Measurements from ENCODE around the gene TMEM164.
"Not testable (repeated sequence)": the region's sequence is repeated elsewhere in the genome, so short reads cannot be mapped to it uniquely, and the experiment has no call there.

Gene TMEM164
- total RNA-seq: 32.8 to 41.2 reads per million in 2 donors

GRCh38 chrX:110002300-110003166, at the start of gene TMEM164:
Gene TMEM164 (plus strand): TSS chrX:110003114. CDS start chrX:110003775, 661 bp downstream.
- peak; percentile 63 for DNase-seq

DNA sequence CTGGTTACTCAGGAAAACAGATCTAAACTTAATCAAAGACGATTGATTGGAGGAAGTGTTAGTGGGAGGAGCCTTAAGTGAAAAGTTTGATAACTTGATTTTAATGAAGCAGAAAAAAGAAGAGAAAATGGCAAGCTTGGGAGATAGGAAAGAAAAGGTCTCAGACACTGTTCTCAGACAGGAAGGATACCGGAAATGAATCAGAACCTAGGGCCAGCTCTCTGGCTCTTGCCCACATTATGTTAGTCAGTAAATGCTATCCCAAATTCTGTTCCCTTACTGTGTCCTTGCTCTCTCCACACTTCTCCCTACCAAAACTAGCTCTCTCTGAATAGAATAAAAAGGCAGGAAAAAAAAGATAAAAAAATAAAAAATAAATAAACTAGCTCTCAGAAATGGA, 48.6 kb upstream of the TMEM164 start:
- no peak for DNase-seq

DNA sequence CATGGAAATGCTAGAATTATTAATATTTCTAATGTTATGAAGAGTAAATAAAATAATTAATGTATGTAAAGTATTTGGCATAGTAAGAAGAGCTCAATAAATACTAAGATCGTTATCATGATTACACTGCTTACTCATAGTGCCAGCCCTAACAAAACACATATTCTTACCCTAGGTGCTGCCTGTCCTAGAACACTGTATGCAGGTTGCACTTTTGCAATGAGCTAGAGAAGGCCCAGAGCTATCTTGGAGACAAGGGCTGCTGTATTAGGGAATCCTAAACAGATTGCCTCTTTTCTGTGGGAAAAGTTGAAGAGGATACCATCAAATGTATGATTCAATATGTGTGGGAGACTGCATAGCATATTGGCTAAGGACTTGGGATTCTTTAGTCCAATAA, 48.0 kb upstream of the TMEM164 start:
- DNase-seq: no peak

GRCh38 chrX:109958266-109958665, 44.6 kb upstream of the TMEM164 start:
- DNase-seq: no peak

GRCh38 chrX:109959356-109959871, 43.5 kb upstream of the TMEM164 start:
- no peak for DNase-seq

DNA sequence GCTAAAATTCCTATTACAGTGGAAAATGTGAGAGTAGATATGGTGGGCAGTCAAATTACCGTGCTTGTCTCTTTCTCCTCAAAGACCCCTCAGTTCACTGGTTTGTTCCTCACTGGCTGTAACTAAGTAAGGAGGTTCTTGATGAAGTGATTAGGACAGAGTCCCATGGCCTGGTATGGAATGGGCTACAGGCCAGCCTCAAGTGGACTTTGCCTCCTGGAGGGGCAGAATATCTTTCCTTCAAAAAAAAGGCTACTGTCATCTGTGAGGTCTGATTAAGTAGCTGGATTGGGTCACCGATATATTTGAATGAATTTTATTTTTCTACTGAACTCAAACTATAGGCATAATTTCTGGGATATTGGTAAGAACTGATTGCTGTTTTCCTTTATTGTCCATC, 38.5 kb upstream of the TMEM164 start:
- DNase-seq: no peak

DNA sequence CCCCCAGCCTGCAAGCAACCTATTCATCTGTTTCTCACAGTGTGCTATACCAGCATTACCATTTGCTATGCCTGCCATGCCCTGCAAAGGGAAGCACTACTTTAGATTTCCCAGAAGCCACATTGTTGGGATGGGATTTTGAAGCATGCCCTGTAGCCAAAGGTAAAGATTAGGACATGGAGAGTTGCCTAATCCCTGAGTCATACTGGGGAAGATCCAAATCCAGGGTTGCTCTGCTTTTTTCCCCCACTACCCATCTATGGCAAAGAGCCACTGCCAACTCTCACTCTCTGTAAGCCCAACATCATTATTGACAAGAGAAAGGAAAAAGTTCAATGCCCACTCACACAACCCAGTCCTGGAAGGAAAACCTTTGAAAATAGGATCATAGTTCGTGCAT, 36.7 kb upstream of the TMEM164 start:
- DNase-seq: no peak

DNA sequence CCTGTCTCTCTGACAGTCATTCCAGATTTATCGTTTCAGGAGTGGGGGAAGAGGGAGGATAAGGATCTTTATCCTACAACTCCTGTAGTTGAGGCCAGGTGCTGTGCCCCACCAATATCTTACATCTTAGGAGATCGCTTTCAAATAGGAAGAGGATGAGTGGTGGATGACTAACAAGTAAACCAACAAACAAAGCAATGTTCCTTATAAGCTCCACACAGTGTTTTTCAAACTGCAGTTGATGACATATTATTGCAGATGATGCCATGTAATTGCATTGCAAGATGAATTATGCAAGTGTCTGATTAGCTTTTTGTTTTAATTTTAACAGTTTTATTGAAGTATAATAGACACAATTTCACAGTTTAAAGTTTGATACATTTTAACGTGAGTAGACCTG, 35.8 kb upstream of the TMEM164 start:
- no peak for DNase-seq

- not testable (repeated sequence) for DNase-seq
These were observed 32.1 kb upstream of the TMEM164 start for GRCh38 chrX:109970841-109971240.

DNA sequence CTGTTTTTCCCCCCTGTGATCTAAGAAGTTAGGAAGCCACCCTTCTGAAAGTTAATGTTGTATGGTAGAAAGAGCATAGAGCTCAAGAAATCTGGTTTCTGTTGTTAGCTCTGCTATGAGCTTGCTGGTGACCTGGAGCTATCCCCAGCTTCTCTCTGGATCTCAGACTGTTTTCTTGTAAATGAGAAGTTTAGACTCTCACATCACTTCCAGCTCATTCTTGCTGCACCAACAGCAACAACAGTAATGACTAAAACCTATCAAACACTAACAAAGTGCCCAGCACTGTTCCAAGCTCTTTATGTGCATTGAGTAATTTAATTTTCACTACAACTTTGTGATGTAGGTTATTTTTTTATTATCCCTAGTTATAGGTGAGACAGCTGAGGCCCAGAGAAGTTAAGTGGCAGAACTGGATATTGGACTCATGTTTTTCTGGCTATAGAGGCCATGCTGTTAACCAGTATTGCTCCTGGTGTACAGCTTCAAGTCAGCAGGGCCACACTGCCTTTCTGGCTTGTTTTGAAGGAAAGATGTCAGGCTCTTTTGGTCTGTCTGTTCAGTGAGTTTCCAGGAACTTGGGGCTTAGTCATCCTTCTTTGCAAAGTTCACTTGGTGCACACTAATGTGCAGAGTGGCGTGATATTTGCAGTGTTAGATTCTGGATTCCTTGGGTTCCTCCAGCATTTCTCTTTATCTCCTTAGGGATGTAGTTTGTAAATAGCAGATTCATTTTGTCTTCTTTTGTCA, 27.8 kb upstream of the TMEM164 start:
- no peak for DNase-seq

- DNase-seq: not testable (repeated sequence)
These were observed 17.7 kb upstream of the TMEM164 start for GRCh38 chrX:109985210-109985609.

DNA sequence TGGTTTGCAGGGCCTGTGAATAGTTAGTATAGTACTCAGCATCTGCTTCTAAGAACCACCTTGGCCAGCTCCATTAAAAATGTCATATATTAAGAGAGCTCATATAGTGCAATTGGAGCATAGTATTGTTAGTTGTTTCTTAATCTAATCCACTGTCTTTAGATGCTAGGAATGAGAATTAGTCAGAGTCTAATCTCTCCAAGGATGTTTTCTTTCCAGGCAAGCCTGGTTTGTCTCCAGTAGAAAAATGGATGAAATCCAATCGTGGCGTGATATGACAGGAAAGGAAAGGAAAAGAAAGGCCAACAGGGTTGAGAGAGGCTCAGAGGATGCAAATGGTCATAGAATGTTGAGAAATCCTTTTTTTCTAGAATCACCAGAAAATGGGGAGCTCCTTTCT, 15.0 kb upstream of the TMEM164 start:
- DNase-seq: no peak

- no peak for DNase-seq
These were observed 12.2 kb upstream of the TMEM164 start for GRCh38 chrX:109990582-109991276.

DNA sequence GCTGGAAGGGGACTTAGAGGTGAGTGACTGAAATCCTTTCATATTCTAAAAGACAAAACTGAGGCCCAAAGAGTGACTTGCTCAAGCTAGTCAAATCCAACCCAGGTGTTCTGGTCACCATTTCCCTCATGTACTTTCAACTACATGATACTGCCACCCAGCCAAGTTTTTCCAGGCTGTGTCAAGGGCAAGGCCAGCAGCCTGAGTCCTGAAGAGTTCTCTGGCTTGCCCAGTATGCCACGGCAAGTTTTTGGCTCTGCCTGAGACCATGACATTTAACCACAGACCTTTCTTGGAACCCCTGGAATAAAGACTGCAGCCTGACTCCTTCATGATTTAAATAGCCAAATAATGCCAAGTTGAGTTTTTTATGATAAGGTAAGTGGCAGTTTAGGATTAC, 10.7 kb upstream of the TMEM164 start:
- no peak for DNase-seq

- no peak for DNase-seq
These were observed 7.8 kb upstream of the TMEM164 start for GRCh38 chrX:109995155-109995554.

DNA sequence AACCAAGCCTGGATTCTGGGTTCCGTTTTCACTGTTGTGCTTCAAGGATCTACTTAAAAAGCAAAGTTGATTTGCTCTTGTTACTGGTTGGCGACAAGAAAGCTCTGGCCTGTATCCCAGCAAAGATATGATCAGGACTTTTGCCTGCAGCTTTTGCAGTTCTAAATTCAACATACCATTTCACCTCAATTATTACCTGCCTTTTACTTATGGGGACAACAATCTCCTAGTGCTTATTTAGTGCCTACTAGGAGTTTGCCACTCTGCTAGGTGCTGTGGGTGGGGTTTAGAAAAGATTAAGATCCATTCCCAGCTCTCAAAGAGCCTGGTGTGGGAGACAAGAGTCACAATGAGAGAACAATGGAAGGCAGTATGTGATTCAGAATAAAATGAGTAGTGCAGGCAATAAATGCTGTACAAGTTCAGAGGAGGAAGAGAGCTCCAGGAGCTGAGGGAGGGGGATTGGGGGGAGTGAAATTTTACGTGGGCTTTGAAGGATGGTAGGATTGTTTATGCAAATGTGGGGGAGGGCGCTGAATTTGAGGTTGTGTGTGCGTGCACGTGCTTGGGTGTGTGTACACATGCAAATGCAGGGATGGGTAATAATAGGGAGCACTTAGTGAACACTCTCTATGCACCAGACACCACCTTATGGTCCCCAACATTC, 5.0 kb upstream of the TMEM164 start:
- DNase-seq: no peak

- DNase-seq: no peak
These were observed 2.9 kb upstream of the TMEM164 start for GRCh38 chrX:110000000-110000399.

DNA sequence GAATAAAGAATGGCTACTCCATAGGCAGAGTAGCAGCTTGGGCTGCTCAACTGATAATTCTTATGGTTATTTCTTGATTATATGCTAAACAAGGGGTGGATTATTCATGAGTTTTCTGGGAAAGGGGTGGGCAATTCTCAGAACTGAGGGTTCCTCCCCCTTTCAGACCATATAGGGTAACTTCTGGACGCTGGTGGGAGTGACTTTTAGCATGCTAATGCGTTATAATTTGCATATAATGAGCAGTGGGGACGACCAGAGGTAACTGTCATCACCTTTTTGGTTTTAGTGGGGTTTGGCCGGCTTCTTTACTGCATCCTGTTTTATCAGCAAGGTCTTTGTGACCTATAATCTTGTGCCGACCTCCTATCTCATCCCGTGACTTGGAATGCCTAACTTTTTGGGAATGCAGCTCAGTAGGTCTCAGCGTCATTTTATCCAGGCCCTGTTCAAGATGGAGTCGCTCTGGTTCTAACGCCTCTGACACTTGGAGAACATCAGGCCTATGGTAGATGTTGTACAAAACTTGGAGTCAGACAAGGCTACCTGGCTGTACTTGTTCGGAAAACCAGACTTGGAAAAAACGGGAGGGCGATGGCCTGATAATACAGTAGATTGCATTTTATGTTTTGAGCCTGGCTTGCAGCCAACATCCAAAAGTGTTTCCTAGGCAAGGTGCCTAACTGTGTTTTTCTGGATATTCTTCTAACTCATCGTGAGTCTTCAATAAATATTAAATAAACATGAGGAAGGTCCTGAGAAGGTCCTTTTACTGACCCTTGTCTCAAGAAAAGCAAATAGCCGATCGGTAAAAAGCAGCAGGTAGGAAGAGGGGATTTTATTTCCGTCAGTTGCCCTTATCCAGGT, 1.8 kb upstream of the TMEM164 start:
- no peak for DNase-seq

DNA sequence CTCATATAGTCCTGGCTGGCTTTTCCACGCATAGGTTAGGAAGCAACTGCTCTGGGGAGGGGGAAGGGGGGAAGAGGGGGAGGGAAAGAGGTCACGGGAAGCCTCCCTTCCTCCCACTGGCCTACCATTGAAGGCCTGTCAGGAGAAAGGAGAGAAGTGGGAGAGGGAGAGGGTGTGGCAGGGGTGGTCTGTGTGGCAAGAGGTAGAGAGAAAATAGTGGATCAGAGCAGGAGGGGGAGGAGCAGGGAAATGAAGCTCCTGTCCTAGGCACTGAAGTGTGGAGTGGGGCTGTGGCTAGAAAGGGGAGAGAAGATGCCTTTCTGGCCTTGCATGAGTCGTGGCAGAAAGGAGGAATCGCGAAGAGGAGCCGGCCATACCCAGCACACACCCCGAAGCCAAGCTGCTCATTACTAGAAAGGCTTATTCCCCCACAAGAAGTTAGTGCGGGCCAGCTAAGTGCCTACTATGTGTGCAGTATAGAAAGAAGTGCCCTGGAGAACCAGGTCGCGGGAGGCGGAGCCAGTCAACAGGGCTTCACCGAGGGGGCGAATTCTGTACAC, 1.1 kb upstream of the TMEM164 start:
- DNase-seq: no peak

DNA sequence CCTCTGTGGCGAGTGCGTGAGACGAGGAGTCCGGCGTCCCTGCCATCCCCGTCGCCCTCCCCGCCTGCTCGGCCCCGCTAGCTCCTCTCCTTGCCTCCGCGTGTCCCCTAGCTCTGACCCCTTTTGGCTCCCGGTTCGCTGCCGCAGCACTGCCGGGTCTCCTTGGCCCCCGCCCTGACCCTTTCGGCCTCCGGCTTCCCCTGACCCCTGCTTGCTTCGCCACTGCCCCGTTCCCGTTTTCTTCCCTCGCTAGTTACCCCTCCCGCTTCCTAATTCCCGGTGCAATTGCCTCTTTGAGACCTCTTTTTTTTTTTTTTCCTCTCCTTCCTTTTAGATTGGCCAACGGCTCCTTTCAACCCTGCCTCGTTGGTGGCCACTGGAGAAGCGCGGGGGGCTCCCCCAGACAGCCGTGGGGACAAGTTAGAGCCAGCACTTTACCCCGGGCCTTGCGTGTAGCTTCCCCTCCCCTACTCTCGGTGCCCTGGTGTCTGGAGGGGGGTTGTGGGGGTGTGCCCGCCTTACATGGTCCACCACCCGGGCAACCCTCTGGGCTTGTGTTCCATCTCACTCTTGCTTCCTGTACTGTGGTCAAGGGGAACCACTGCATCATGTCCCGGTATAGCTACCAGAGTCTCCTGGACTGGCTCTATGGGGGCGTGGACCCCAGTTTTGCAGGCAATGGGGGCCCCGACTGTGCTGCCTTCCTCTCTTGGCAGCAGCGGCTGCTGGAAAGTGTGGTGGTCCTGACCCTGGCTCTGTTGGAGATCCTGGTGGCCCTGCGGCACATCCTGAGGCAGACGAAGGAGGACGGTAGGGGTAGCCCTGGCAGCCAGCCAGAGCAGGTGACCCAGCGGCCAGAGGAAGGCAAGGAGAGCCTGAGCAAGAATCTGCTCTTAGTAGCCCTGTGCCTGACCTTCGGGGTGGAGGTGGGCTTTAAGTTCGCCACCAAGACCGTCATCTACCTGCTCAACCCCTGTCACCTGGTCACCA, 548 bp downstream of the TMEM164 start:
- DNase-seq: no peak

All from T-helper 9 cell (primary cell).